ENCODE data around the gene WDR83.

Gene WDR83

GRCh38 chr19:12648088-12648487 lies 18.5 kb upstream of the WDR83 start:
- no peaks in the 10 kb centered on the region for H3F3A ChIP-seq (ENCODE audit: control insufficient read depth, insufficient read depth)
- no peaks in the 10 kb centered on the region for H3K9me3 ChIP-seq (ENCODE audit: control insufficient read depth, insufficient read depth, low read length)
- no peak overlapping the region for H3K4me3 ChIP-seq (ENCODE audit: low read length)
- TF ChIP-seq CTCF (IDR thresholded peaks at IDR 0.05; ENCODE audit: low read depth, low read length, poor library complexity, severe bottlenecking) = no peak
- TF ChIP-seq EZH2phosphoT487 (IDR thresholded peaks at IDR 0.05; ENCODE audit: borderline replicate concordance, low read length) = no peak
- no peaks in the 10 kb centered on the region for H4K20me1 ChIP-seq (ENCODE audit: control insufficient read depth, insufficient read depth, low read depth, low read length)
- no peaks in the 10 kb centered on the region for H3K79me2 ChIP-seq (ENCODE audit: control insufficient read depth, low read length)
- no peaks in the 10 kb centered on the region for H3K4me1 ChIP-seq (ENCODE audit: control insufficient read depth, low read length)
- no peaks in the 10 kb centered on the region for H3K9me2 ChIP-seq (replicated peaks; ENCODE audit: control insufficient read depth, low read length)
- no peaks in the 10 kb centered on the region for H3K27me3 ChIP-seq (ENCODE audit: control insufficient read depth, low read length)
- no peak overlapping the region for H3K4me2 ChIP-seq (ENCODE audit: low read length)
- H3K27ac ChIP-seq (ENCODE audit: low read depth, low read length) = no peak overlapping the region
- H3K36me3 ChIP-seq (ENCODE audit: control insufficient read depth, low read length) = peaks cover 8% of the 10 kb centered on the region

- Histone ChIP-seq H3K27ac (ENCODE audit: low read depth, low read length) (no peak overlapping the region), H3K4me2 (ENCODE audit: low read length) (no peak overlapping the region), H3K4me1 (ENCODE audit: control insufficient read depth, low read length) (no peaks in the 10 kb centered on the region), H3K27me3 (ENCODE audit: control insufficient read depth, low read length) (no peaks in the 10 kb centered on the region), H3K36me3 (ENCODE audit: control insufficient read depth, low read length) (peaks cover 10% of the 10 kb centered on the region), H3K79me2 (ENCODE audit: control insufficient read depth, low read length) (no peaks in the 10 kb centered on the region), H3F3A (ENCODE audit: control insufficient read depth, insufficient read depth) (no peaks in the 10 kb centered on the region), H3K4me3 (ENCODE audit: low read length) (no peak overlapping the region), H3K9me2 (replicated peaks; ENCODE audit: control insufficient read depth, low read length) (no peaks in the 10 kb centered on the region), H4K20me1 (ENCODE audit: control insufficient read depth, insufficient read depth, low read depth, low read length) (no peaks in the 10 kb centered on the region), H3K9me3 (ENCODE audit: control insufficient read depth, insufficient read depth, low read length) (no peaks in the 10 kb centered on the region)
- TF ChIP-seq CTCF (IDR thresholded peaks at IDR 0.05; ENCODE audit: low read depth, low read length, poor library complexity, severe bottlenecking) (no peak), EZH2phosphoT487 (IDR thresholded peaks at IDR 0.05; ENCODE audit: borderline replicate concordance, low read length) (no peak)
These were observed 16.7 kb upstream of the WDR83 start for GRCh38 chr19:12649941-12650340.

- no peaks in the 10 kb centered on the region for H3K4me1 ChIP-seq (ENCODE audit: control insufficient read depth, low read length)
- no peak overlapping the region for H3K4me3 ChIP-seq (ENCODE audit: low read length)
- H3K27me3 ChIP-seq (ENCODE audit: control insufficient read depth, low read length) = no peaks in the 10 kb centered on the region
- no peaks in the 10 kb centered on the region for H3F3A ChIP-seq (ENCODE audit: control insufficient read depth, insufficient read depth)
- H4K20me1 ChIP-seq (ENCODE audit: control insufficient read depth, insufficient read depth, low read depth, low read length) = no peaks in the 10 kb centered on the region
- no peaks in the 10 kb centered on the region for H3K79me2 ChIP-seq (ENCODE audit: control insufficient read depth, low read length)
- no peaks in the 10 kb centered on the region for H3K9me3 ChIP-seq (ENCODE audit: control insufficient read depth, insufficient read depth, low read length)
- H3K4me2 ChIP-seq (ENCODE audit: low read length) = no peak overlapping the region
- peaks cover 29% of the 10 kb centered on the region for H3K36me3 ChIP-seq (ENCODE audit: control insufficient read depth, low read length)
- TF ChIP-seq CTCF (IDR thresholded peaks at IDR 0.05; ENCODE audit: low read depth, low read length, poor library complexity, severe bottlenecking) (no peak), EZH2phosphoT487 (IDR thresholded peaks at IDR 0.05; ENCODE audit: borderline replicate concordance, low read length) (no peak)
- no peaks in the 10 kb centered on the region for H3K9me2 ChIP-seq (replicated peaks; ENCODE audit: control insufficient read depth, low read length)
- no peak overlapping the region for H3K27ac ChIP-seq (ENCODE audit: low read depth, low read length)
These were observed 14.4 kb upstream of the WDR83 start for GRCh38 chr19:12652219-12652618.

GRCh38 chr19:12655546-12655945 lies 11.1 kb upstream of the WDR83 start:
- H3K27me3 ChIP-seq (ENCODE audit: control insufficient read depth, low read length) = no peaks in the 10 kb centered on the region
- H3K9me3 ChIP-seq (ENCODE audit: control insufficient read depth, insufficient read depth, low read length) = no peaks in the 10 kb centered on the region
- H3K36me3 ChIP-seq (ENCODE audit: control insufficient read depth, low read length) = peaks cover 38% of the 10 kb centered on the region

More at GRCh38 chr19:12655546-12655945, 11.1 kb upstream of the WDR83 start:
- Histone ChIP-seq H3K4me2 (ENCODE audit: low read length) (no peak overlapping the region), H3K9me2 (replicated peaks; ENCODE audit: control insufficient read depth, low read length) (no peaks in the 10 kb centered on the region), H3K4me3 (ENCODE audit: low read length) (no peak overlapping the region), H3F3A (ENCODE audit: control insufficient read depth, insufficient read depth) (no peaks in the 10 kb centered on the region), H4K20me1 (ENCODE audit: control insufficient read depth, insufficient read depth, low read depth, low read length) (no peaks in the 10 kb centered on the region), H3K4me1 (ENCODE audit: control insufficient read depth, low read length) (no peaks in the 10 kb centered on the region), H3K79me2 (ENCODE audit: control insufficient read depth, low read length) (no peaks in the 10 kb centered on the region), H3K27ac (ENCODE audit: low read depth, low read length) (no peak overlapping the region)
- no peak for TF ChIP-seq CTCF (IDR thresholded peaks at IDR 0.05; ENCODE audit: low read depth, low read length, poor library complexity, severe bottlenecking)
- no peak for TF ChIP-seq EZH2phosphoT487 (IDR thresholded peaks at IDR 0.05; ENCODE audit: borderline replicate concordance, low read length)

All from DOHH2 (cell line).